GM21367 (cell line): ENCODE measurements around the gene BAIAP2L1.
"Not testable (repeated sequence)": the region's sequence is repeated elsewhere in the genome, so short reads cannot be mapped to it uniquely, and the experiment has no call there.

Experiments used
- ATAC-seq: cut with Tn5 transposase; IDR thresholded peaks from one replicate; pipeline ENCODE4 v1.9.1; 2021; ENCODE audit not compliant: unreplicated experiment

The BAIAP2L1 gene

DNA sequence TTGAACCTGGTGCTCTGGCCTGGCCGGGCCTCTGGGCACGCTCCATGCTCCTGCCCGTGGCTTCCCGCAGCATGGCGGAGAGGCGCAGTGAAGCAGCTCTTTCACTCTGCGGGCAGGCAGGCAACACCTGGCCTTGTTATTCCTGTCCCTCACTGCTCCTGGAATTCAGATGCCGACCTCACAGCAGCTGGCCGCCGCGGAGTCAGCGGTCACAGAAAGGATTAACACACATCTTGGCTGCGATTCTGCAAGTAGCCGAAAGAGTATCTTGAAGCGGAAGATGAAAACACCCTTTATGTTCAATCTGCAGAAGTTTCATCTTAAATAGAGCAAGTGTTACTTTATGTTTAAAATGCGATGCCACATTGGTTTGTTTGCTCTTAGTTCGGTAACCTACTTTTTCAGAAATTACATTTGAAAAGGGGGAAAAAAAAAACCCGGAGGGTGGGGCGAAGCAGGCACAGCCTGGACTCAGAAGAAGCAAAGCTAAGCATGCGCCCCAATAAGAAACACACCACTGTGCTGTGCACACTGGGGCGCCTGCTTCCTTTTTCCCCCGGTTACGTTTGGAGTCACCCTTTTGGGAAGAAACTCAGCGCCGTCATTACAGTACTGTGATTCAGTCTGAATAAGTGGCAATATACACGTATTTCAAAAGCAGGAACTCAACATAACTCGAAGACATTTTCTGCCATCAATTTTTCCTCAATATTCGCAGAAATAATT lies 77.1 kb downstream of the BAIAP2L1 start:
- ATAC-seq, result no peak

GRCh38 chr7:98322331-98323270 lies 78.3 kb downstream of the BAIAP2L1 start:
- ATAC-seq, result no peak

DNA sequence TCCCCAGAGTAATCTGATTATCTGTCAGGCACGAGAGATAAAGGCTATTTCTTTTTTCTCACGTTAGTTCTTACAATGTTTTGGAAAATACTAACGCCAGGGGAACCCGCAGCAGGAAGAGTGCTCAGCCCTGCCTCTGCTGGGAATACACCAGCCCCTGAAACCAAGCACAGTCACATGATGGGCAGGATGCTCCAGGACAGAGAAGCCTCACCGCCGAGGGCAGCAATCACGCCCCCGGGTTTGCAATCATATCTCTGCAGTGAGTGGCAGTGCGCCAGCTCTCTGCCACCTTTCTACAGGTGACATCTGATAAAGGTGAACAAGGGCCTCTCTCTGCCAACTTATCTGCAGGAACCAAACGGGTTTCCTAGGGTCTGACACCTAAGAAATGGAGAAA lies 79.6 kb downstream of the BAIAP2L1 start:
- ATAC-seq, result no peak

DNA sequence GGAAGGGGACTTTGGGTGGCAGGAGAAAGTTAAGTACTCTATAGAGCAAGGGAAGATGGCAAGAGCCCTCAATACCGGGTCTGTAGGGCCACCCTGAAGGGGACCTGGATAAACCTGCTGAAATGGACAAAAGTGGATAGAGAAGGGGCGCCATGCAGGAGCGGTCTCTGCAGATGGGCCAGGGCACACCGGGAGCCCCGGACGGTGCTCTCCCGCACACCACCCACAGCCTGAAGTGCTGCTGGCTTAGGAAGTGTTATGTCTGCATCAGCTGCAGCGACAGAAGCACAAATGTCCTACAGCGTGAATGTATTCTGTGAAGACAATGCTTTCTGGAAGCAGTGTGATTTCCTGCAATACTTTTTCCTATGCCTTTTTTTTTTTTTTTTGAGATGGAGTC lies 81.7 kb downstream of the BAIAP2L1 start:
- no peak for ATAC-seq

DNA sequence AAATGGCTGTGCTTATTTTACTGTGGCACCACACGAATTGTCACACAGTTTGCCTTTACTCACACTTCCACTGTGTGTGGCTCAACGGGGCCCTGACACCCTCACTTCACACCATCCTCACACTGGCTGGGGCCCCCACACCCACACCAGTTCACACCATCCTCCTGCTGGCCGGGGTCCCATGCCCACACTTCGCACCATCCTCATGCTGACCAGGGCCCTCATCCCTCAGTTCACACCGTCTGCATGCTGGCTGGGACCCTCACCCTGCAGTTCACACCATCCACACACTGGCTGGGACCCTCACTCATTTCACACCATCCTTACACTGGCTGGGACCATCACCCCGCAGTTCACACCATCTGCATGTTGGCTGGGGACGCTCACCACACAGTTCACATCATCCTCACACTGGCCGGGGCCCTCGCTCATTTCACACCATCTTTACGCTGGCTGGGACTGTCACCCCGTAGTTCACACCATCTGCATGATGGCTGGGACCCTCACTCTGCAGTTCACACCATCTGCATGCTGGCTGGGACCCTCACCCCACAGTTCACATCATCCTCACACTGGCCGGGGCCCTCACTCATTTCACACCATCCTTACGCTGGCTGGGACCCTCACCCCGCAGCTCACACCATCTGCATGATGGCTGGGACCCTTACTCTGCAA lies 83.4 kb downstream of the BAIAP2L1 start:
- ATAC-seq, result no peak

GRCh38 chr7:98315994-98316527 lies 84.8 kb downstream of the BAIAP2L1 start:
- ATAC-seq, result not testable (repeated sequence)

DNA sequence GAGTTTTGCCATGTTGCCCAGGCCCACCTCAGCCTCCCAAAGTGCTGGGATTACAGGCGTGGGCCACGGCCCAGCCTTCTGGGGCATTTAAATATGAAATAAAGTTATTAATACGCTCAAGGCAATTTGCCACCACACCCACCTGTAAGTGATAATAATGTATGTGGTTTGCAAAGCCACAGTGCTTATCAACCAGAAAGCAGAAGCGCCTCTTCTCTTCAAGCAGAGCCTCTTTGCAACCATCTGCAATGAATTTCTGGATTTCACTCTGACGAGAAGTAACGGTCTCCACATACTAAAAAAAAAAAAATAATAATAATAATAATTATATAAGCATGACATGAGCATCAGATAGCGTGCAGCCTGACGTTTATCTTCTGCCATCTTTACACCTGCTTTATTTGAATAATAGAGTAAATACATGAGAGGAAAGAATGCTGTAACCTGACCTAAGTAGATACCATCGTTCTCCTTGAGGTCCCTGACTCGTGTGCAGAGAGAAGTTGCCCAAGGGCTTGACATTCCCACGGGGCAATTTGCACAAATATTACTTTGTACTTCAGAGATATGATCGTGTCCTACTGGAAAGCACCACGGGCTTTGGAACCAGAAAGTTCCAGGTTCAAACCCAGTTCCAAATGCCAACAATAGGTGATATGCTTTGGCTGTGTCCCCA lies 85.4 kb downstream of the BAIAP2L1 start:
- ATAC-seq, result peak; percentile 54

DNA sequence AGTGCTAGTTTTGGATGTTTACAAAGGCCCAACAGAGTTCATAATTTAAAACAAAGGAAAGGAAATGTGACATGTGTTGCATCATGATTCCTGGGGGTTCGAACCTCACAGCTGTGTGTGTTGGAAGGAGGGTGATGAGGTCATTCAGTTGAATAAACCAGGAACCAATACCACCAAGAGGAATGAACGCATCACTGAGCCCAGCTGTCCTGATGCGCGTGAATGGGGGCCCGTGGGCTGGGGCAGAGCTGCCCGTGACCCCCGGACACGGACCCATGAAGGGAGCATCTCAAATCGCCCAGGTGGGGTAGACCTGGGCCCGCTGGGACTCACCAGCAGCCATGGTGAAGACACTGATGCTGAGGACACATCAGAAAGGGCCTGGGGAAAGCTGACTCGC lies 86.4 kb downstream of the BAIAP2L1 start:
- no peak for ATAC-seq

- ATAC-seq, result no peak
These were observed 88.7 kb downstream of the BAIAP2L1 start for GRCh38 chr7:98312201-98312600.

- no peak for ATAC-seq
These were observed 91.3 kb downstream of the BAIAP2L1 start for GRCh38 chr7:98309566-98309965.

- no peak for ATAC-seq
These were observed 92.9 kb downstream of the BAIAP2L1 start for GRCh38 chr7:98307971-98308466.

GRCh38 chr7:98305951-98306535 lies 94.8 kb downstream of the BAIAP2L1 start:
- no peak for ATAC-seq

- no peak for ATAC-seq
These were observed 97.0 kb downstream of the BAIAP2L1 start for GRCh38 chr7:98303906-98304305.

- ATAC-seq, result no peak
These were observed 97.6 kb downstream of the BAIAP2L1 start for GRCh38 chr7:98303176-98303865.

GRCh38 chr7:98301693-98302470 lies 99.0 kb downstream of the BAIAP2L1 start:
- no peak for ATAC-seq

- ATAC-seq, result no peak
These were observed 100.1 kb downstream of the BAIAP2L1 start for GRCh38 chr7:98300595-98301372.

- no peak for ATAC-seq
These were observed 103.1 kb downstream of the BAIAP2L1 start for GRCh38 chr7:98297626-98298286.
